ENCODE results near the gene PCDHGA5.
A peak's percentile ranks its signal among the peaks of the same experiment; 100 is the strongest.
"Not testable (repeated sequence)": the region's sequence is repeated elsewhere in the genome, so short reads cannot be mapped to it uniquely, and the experiment has no call there.

PCDHGA5 gene

DNA sequence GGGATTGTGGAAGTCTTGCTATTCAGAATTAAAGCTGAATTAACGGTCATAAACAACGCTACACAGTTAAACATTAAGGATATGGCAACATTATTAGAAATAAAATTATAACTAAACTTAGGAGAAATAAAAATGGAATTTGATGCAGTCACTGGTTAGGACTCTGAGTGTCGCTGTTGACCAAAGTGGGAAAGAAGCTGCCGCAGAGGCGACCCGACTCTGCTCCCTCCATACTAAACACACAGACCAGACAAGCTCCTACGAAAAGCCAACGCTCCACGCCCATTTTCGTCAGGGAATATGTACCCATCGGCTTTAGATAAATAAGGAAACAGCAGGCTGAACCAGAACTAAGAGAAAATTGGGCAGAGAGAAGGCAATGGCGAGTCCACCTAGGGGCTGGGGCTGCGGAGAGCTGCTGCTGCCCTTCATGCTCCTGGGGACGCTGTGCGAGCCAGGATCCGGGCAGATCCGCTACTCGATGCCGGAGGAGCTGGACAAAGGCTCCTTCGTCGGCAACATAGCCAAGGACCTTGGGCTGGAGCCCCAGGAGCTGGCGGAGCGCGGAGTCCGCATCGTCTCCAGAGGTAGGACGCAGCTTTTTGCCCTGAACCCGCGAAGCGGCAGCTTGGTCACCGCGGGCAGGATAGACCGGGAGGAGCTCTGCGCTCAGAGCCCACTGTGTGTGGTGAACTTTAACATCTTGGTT lies at the start of gene PCDHGA5:
TSS of gene PCDHGA5 (plus strand) at position 211 of the 709 bp plus-strand sequence. CDS start at position 380, 169 bp downstream.
- no peak for DNase-seq

DNA sequence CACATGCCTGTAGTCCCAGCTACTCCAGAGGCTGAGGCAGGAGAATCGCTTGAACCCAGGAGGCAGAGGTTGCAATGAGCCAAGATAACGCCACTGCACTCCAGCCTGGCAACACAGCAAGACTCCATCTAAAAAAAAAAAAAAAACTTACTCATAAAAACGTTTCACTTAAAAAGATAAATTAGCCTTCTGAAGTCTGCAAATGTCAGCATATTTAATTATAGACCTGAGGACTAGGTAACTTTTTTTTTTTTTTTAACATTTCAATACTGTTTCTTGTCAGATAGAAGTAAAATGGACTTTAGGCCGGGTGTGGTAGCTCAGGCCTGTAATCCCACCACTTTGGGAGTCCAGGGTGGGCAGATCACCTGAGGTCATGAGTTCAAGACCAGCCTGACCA lies 47.0 kb upstream of the PCDHGA5 start:
- not testable (repeated sequence) for DNase-seq

DNA sequence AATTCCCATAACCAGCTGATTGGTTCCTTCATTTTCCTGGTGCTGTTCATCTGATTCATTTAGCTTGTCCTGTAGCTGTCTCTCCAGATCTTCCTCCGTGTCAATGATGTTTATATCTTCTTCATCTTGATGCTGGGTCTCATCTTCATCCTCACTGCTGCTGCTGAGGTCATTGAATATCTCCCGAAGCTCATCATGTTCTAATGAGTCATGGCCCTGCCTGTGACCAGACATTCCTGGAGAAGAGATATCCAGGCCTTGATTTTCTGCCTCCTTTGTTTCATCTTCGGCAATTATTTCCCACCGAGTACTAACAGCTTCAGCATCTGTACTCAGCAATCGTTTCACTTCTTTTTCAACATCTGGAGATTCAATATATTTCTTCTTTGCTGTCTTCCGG lies 44.8 kb upstream of the PCDHGA5 start:
- DNase-seq = no peak

DNA sequence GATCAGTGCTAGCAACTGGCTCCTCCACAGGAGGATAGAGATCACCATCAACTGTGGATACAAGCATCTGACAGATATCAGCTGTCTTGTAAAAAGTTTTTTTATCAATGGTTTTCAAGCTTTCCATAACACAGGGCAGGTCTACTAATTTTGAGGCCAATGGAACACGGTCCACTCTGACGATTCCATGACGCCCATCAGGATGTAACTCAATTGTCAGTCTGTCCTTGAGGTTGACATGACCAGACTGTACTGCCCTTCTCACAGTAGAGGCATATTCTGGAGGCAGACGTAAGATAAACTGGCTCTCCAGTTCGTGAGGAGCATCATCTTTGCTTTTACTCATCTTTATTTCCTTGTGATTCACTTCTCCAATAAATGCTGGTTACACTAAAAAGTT lies 44.3 kb upstream of the PCDHGA5 start:
- no peak for DNase-seq

DNA sequence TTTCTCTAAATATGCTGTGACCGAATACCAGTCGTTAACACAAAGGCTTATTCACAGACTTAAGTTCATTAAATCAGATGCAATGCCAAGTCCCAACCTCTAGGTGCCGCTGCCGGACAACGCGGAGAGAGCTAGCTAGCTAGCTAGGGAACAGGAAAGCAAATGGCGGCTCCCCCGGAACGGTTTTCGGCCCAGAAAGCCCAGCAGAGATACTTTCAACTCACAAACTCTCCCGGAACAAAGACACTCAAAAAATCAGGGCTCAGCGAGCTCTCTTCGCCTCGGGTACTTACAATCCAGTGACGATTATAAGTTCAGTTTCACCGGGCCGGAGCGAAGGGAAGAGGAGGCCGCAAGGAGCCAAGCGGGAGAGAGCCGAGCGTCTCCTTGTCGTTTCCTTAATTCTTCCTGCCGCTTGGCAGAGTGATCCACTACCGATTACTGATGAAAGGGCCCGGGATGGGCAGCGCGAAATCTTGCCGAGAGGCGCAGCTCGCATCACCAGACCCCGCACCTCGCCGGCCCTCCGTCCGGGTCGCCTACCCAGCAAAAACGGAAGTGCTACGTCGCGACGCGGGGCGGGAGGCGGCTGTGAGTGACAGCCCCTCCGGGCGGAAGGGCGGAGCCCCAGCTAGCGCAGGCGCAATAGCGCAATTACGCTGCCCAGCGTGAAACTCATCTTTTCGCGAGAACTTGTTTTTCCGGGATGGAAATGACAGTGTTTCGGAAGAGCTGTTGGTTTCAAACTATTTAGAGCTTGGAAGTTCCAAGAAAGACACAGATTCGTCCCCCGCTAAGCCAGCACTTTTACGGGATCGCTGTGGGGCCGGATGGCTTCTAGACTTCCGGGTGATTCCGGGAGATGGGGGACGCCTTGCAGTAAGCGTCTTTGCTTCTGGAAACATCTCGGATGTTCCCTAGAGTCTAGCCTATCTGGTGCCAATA lies 43.5 kb upstream of the PCDHGA5 start, which contains the start of gene TAF7:
TSS of gene TAF7 (minus strand) at position 560 of the 945 bp plus-strand sequence. CDS start 740 bp downstream, outside the sequence.
- DNase-seq = peak; percentile 88

DNA sequence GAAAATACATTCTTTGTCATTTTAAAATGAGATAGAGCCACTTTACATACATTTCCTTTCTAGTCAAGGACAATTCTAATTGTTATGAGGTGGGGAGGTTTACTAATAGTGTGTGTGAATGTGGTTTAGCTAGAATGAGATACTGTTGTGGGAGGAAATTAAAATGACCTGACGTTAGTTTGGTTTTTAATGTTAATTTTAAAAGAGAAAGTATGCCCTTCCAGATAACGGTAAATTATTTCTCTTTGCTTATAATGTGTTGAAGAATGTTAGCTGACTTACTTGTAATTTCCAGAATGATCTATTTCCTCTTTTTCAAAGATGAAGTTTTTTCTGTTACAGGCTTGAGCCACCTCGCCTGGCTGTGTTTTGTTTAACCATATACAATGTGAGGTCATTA lies 41.7 kb upstream of the PCDHGA5 start:
- no peak for DNase-seq

DNA sequence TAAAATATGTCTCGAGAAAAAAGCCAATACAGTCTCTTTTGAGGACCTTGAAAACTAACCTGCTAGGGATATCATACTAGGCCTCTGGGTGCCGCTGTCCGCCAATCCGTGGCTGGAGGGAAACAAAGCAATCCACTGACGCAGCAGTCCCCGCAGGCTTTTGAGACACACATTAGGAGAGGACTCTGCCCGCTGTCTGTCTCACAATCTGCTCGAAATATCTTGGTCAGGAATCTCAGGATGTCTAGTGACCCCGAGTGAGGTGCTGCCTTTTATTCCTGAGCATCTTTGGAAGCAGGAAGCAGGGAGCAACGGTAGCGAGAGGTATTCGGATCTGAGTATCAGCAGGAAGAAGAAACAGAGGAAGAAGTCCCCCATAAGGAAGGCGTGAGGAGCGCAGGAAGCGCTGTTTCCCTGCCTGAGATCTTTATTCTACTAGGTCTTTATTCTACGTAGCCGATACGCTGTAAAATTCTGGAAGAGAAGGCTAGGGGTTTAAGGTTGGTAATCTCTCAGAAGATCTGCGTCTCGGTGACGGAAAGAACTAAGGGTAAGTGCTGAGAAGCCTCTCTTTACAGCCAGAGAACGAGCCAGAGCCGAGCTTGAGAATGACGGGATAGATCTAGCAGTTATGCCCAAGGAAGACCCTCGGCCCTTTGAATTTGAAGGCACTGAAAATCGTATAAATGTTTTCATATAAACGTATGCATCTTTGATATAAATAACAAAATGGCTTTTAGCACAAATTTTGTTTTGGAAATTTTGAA lies 37.7 kb upstream of the PCDHGA5 start:
- DNase-seq = peak; percentile 78

DNA sequence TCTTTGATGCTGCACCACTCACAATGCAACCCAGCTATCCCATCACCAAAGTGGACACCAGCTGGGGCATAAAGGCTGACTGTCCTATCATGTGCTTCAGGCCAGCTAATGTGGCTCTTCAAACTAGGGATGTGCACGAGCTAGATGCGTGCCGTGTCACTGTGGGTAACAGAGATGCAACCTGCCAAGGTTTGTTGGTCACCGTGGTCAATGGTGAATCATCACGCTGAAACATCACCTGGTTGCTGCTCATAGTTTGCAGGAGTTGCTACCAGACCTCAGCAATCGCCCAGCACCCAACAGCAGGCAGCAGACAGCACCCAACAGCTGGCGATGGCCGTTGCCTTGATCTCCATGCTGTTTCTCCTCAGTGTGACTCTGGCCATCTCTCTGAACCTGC lies 35.7 kb upstream of the PCDHGA5 start:
- no peak for DNase-seq

DNA sequence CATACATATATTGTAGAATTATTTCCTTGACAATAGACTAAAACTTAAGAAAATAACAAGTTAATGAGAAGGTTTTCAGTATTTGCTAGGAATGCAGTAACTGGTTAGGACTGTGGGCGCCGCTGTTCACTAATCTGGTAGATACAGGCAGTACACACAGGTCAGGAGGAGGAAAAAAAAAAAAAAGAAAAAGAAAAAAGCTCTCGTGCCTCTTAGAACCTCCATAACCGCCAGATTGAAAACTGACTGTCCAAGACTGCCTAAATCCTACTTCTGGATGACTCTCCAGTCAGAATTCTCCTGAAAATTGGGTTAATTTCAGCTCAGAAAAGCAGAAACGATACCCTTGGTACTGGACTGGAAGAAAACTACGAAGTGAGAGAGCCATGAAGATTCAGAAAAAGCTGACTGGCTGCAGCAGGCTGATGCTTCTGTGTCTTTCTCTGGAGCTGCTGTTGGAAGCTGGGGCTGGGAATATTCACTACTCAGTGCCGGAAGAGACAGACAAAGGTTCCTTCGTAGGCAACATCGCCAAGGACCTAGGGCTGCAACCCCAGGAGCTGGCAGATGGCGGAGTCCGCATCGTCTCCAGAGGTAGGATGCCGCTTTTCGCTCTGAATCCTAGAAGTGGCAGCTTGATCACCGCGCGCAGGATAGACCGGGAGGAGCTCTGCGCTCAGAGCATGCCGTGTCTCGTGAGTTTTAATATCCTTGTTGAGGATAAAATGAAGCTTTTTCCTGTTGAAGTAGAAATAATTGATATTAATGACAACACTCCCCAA lies 33.5 kb upstream of the PCDHGA5 start, which contains the start of gene PCDHGA1:
TSS of gene PCDHGA1 (plus strand) at position 216 of the 782 bp plus-strand sequence.
- DNase-seq = peak; percentile 51

DNA sequence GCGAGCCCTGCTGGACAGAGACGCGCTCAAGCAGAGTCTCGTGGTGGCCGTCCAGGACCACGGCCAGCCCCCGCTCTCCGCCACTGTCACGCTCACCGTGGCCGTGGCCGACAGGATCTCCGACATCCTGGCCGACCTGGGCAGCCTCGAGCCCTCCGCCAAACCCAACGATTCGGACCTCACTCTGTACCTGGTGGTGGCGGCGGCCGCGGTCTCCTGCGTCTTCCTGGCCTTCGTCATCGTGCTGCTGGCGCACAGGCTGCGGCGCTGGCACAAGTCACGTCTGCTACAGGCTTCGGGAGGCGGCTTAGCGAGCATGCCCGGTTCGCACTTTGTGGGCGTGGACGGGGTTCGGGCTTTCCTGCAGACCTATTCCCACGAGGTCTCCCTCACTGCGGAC lies 31.4 kb upstream of the PCDHGA5 start:
- DNase-seq = not testable (repeated sequence)

DNA sequence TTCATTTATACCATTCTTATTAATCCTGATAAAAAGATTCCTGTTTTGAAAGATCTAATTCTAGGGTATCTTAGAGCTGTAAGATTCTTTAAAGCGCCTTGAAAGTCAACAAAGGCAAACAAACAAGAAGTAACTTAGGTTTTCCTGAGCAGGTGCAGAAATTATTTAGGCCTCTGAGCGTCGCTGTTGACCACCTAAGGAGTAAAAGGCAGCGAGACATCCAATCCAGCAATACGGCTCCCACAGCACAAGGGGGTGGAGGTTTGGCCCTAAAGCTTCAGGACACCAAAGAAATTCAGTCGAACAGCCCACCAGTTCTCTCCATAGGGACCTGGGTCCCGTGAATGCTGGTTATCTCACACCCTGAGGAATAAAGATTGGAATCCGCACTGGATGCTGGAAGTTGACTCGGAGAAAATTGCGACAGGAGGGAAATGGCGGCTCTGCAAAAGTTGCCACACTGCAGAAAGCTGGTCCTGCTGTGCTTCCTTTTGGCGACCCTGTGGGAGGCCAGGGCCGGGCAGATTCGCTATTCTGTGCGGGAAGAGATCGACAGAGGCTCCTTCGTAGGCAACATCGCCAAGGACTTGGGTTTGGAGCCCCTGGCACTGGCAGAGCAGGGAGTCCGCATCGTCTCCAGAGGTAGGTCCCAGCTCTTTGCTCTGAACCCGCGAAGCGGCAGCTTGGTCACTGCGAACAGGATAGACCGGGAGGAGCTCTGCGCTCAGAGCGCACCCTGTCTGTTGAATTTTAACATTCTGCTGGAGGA lies 25.2 kb upstream of the PCDHGA5 start, which contains the start of gene PCDHGA2:
TSS of gene PCDHGA2 (plus strand) at position 223 of the 769 bp plus-strand sequence.
- DNase-seq = peak; percentile 32

DNA sequence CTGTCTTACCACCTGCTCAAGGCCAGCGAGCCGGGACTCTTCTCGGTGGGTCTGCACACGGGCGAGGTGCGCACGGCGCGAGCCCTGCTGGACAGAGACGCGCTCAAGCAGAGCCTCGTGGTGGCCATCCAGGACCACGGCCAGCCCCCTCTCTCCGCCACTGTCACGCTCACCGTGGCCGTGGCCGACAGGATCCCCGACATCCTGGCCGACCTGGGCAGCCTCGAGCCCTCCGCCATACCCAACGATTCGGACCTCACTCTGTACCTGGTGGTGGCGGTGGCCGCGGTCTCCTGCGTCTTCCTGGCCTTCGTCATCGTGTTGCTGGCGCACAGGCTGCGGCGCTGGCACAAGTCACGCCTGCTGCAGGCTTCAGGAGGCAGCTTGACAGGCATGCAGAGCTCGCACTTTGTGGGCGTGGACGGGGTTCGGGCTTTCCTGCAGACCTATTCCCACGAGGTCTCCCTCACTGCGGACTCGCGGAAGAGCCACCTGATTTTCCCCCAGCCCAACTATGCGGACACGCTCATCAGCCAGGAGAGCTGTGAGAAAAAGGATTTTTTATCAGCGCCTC lies 23.1 kb upstream of the PCDHGA5 start:
- DNase-seq = not testable (repeated sequence)

DNA sequence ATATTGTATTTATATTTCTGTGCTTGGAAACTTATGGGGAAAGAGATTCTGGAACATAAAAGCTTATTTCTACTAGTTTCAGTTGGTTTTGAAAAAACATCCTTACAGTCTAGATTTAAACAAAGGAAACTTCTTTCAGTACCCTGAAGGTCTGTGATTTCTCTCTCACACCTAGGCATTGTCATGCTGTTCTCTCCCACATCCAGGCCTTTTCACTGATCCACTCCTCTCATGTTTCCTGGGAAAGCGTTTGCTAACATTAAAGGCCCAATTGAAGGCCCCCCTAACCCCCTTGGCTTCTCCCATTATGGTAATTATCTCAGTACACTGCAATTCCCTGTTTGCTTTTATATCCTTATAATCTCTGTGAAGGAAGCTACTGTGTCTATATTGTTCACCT lies 21.2 kb upstream of the PCDHGA5 start:
- DNase-seq = no peak

DNA sequence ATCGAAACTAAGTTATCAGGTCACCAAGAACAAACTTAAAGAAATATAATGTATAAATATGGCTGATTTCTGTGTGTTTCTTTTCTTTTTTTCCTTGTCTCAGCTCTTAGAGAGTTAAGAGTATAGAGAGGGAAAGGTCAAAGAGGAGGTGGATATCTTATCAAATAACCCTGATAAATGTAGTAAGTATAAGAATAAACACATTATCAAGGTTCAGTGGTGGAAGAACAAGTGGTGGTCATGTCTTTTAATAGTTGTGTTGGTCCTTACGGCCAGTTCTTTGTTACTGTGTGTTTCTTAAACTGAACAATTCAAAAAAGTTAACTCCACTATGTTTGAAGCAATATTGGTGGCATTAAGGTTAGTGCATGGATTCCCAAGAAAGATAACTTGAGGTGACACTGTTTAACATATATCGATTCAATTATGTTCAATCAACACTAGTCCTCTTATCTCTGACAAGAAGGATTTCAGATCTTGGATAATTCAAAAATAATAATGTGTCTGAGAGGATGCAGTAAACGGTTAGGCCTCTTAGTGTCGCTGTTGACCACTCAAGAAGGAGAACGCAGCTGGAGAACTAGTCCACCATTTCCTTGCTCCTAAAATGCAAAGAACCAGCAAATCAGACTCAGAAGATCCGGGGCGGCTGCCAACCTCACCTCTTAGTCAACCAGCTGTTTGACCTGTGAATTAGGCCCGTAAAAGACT lies 20.6 kb upstream of the PCDHGA5 start, which contains the start of gene PCDHGA3:
TSS of gene PCDHGA3 (plus strand) at position 588 of the 711 bp plus-strand sequence. CDS start 205 bp downstream, outside the sequence.
- no peak for DNase-seq

DNA sequence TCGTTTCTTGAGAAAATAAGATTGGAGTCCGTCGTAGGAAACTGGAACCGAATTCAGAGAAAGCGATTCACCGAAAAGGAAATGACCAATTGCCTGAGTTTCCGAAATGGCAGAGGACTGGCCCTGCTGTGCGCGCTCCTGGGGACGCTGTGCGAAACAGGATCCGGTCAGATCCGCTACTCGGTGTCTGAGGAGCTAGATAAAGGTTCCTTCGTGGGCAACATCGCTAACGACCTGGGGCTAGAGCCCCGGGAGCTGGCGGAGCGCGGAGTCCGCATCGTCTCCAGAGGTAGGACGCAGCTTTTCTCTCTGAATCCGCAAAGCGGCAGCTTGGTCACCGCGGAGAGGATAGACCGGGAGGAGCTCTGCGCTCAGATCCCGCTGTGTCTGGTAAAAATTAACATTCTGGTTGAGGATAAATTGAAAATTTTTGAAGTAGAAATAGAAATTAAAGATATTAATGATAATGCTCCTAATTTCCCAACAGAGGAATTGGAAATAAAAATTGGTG lies 20.0 kb upstream of the PCDHGA5 start:
- no peak for DNase-seq

DNA sequence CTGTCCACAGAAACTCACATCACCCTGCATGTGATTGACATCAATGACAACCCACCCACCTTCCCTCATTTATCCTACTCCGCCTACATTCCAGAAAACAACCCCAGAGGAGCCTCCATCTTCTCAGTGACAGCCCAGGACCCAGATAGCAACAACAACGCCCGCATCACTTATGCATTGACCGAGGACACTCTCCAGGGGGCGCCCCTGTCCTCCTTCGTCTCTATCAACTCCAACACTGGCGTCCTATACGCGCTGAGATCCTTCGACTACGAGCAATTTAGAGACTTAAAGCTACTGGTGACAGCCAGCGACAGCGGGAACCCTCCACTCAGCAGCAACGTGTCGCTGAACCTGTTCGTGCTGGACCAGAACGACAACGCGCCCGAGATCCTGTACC lies 18.6 kb upstream of the PCDHGA5 start:
- no peak for DNase-seq

DNA sequence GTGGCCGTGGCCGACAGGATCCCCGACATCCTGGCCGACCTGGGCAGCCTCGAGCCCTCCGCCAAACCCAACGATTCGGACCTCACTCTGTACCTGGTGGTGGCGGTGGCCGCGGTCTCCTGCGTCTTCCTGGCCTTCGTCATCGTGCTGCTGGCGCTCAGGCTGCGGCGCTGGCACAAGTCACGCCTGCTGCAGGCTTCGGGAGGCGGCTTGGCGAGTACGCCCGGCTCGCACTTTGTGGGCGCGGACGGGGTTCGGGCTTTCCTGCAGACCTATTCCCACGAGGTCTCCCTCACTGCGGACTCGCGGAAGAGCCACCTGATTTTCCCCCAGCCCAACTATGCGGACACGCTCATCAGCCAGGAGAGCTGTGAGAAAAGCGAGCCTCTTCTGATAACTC lies 17.9 kb upstream of the PCDHGA5 start:
- DNase-seq = not testable (repeated sequence)

DNA sequence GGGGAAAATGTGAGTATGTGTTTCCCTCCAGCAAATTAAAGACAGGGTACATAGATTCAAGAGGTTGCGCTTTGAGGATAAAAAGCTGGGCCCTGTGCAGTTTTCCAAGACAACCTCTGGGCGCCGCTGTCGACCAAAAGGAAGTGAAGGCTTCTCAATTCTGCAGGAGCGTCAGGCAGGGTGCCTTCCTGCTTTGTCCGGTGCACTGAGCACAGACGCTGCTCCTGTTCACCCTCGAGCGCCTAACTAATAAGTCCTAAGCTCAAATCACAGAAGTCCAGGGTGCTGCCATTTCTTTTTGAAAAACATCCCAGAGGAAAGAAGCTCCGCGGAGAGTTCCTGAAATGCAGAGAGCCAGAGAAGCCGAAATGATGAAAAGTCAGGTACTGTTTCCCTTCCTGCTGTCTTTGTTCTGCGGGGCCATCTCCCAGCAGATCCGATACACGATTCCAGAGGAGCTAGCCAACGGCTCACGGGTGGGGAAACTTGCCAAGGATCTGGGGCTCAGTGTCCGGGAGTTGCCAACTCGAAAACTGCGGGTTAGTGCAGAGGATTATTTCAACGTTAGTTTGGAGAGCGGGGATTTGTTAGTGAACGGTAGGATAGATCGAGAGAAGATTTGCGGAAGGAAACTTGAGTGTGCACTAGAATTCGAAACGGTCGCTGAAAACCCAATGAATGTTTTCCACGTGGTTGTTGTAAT lies 13.9 kb upstream of the PCDHGA5 start, which contains the start of gene PCDHGB1:
TSS of gene PCDHGB1 (plus strand) at position 183 of the 703 bp plus-strand sequence. CDS start at position 345, 162 bp downstream.
- peak; percentile 59 for DNase-seq

DNA sequence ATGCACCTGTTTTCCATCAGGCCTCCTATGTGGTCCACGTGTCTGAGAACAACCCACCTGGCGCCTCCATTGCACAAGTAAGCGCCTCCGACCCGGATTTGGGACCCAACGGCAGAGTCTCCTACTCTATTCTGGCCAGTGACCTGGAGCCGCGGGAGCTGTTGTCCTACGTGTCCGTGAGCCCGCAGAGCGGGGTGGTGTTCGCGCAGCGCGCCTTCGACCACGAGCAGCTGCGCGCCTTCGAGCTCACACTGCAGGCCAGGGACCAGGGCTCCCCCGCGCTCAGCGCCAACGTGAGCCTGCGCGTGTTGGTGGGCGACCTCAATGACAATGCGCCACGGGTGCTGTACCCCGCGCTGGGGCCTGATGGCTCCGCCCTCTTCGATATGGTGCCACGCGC lies 12.4 kb upstream of the PCDHGA5 start:
- no peak for DNase-seq

Data from HCEC 1CT (cell line).